GM12891 (cell line): ENCODE measurements around the gene ZBTB48.

ENCODE experiments used
- PAX5 ChIP-seq: IDR thresholded peaks from 2 replicates; pipeline ENCODE4 v1.6.1; 2011; ENCODE audit warnings: low read length, moderate library complexity, mild to moderate bottlenecking; ENCODE audit not compliant: insufficient read depth, severe bottlenecking
- POLR2A ChIP-seq: IDR thresholded peaks from 2 replicates; pipeline ENCODE4 v1.6.1; 2011; ENCODE audit warnings: low read depth, low read length, control low read depth
- POLR2AphosphoS5 ChIP-seq: IDR thresholded peaks from 2 replicates; pipeline ENCODE4 v1.6.1; 2011; ENCODE audit warnings: low read depth, low read length, control low read depth
- POU2F2 ChIP-seq: IDR thresholded peaks from 2 replicates; pipeline ENCODE4 v1.6.1; 2011; ENCODE audit warnings: low read depth, mild to moderate bottlenecking, control low read depth, low read length, moderate library complexity
- SPI1 ChIP-seq: IDR thresholded peaks from 2 replicates; pipeline ENCODE4 v1.6.1; 2011; ENCODE audit warnings: low read depth, low read length, control low read depth
- TAF1 ChIP-seq: IDR thresholded peaks from 2 replicates; pipeline ENCODE4 v1.6.1; 2011; ENCODE audit warnings: low read depth, low read length, control low read depth

GRCh38 chr1:6596351-6596750 lies 16.6 kb downstream of the ZBTB48 start:
- TF ChIP-seq POLR2A (no peak), TAF1 (no peak), POU2F2 (no peak), POLR2AphosphoS5 (no peak), PAX5 (no peak), SPI1 (no peak)
